Measurements from ENCODE around the gene TRMT1. TPM values are rescaled to one million over a fixed set of nuclear protein-coding genes. Genes with fewer than 3 reads are reported as not detected.

The TRMT1 gene
- polyA plus RNA-seq, 3 donors: 14.5 to 94.7 (median 14.5) TPM

DNA sequence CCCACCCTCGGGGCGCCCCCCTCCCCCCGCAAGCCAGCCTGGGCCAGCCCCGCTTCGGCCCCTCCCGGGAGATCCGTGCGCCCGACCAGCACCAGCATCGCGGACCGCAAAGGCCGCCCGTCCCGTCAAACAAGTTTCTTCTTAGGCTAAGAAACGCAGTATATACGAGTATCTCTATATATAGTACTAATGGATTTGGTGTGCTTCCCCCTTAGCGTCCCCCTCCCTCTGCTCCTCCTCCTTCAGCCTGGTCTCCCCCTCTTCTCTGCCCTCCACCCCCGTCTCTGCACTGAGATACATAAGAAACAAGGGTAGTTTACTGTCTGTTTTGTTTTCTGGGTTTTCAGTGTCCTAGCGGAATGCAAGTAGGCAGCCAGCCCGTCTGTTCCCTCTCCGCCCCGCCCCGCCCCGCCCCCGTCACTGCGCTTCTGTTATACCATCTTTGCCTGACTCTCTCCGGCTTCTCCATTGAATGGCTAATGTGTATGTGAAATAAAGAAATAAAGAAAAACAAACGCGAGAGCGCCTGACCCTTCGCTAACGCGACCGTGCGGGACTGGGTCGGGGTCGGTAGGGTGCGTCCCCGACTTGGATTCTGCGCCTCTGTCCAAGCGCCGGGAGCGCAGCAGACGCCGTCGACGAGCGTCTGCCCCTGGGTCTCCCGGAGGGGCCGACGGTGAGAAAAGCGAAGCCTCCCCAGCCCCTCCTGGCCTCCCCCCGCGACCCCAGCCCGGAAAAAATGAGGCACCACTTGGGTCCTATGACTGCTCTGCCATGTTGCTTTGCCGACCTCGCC lies 18.1 kb downstream of the TRMT1 start:
- Histone ChIP-seq H3K36me3 (replicated peaks in 1 of 2; ENCODE audit: control insufficient read depth in 1 of 2, insufficient read depth in 2 of 2, low read length in 2 of 2) (peaks cover 3 to 11% of the 10 kb centered on the region in 2 donors), H4K20me1 (ENCODE audit: insufficient read depth, low read length) (peaks cover 27% of the 10 kb centered on the region), H3K9ac (ENCODE audit: insufficient read depth, low read length, poor library complexity, severe bottlenecking) (peak overlapping the region; percentile 86), H3K4me2 (replicated peaks; ENCODE audit: extremely low read depth, low read length, poor library complexity, severe bottlenecking) (peak overlapping the region; percentile 100), H3K27ac (ENCODE audit: low read depth in 1 of 2, low read length in 2 of 2) (peak overlapping the region; percentile 90 to 98), H3K4me3 (replicated peaks in 1 of 3; ENCODE audit: low read depth in 2 of 3, low read length in 3 of 3) (peak overlapping the region; percentile 61 to 84 (median 78)), H3K27me3 (ENCODE audit: control insufficient read depth in 2 of 2, insufficient read depth in 2 of 2, low read length in 2 of 2) (no peaks in the 10 kb centered on the region), H3K4me1 (ENCODE audit: control insufficient read depth in 1 of 2, insufficient read depth in 2 of 2, low read length in 2 of 2) (peaks cover 67 to 88% of the 10 kb centered on the region in 2 donors), H2AFZ (ENCODE audit: insufficient read depth, low read depth, low read length, poor library complexity, severe bottlenecking) (peak overlapping the region; percentile 61), H3K79me2 (ENCODE audit: insufficient read depth, low read length) (peaks cover 63% of the 10 kb centered on the region), H3K9me3 (replicated peaks in 1 of 2; ENCODE audit: control insufficient read depth in 1 of 2, insufficient read depth in 1 of 2, low read length in 2 of 2) (no peaks in the 10 kb centered on the region)
- intact Hi-C loops (cut with micrococcal nuclease): loop anchor here in 1 of 2 donors (10.0 kb wide), 1 partner anchor 304 kb away; the partner anchor contains the start of gene JUNB
- peak; percentile 58 to 63 (median 60) for DNase-seq
- H3K27ac Mint-ChIP-seq: peak overlapping the region; percentile 93 to 97 (median 95)
- H3K9me3 Mint-ChIP-seq: no peaks in the 10 kb centered on the region
- peaks cover 0 to 1% (median 1%) of the 10 kb centered on the region in 3 donors for H3K27me3 Mint-ChIP-seq (ENCODE audit: low read depth in 3 of 3)
- H3K36me3 Mint-ChIP-seq: peaks cover 7 to 9% of the 10 kb centered on the region in 2 donors
- peak overlapping the region; percentile 87 to 95 for H3K4me3 Mint-ChIP-seq
- WGBS (ENCODE audit: insufficient coverage): under 1% methylated on average over 29 of the region's 58 CpGs
- TF ChIP-seq, protein P1, sequence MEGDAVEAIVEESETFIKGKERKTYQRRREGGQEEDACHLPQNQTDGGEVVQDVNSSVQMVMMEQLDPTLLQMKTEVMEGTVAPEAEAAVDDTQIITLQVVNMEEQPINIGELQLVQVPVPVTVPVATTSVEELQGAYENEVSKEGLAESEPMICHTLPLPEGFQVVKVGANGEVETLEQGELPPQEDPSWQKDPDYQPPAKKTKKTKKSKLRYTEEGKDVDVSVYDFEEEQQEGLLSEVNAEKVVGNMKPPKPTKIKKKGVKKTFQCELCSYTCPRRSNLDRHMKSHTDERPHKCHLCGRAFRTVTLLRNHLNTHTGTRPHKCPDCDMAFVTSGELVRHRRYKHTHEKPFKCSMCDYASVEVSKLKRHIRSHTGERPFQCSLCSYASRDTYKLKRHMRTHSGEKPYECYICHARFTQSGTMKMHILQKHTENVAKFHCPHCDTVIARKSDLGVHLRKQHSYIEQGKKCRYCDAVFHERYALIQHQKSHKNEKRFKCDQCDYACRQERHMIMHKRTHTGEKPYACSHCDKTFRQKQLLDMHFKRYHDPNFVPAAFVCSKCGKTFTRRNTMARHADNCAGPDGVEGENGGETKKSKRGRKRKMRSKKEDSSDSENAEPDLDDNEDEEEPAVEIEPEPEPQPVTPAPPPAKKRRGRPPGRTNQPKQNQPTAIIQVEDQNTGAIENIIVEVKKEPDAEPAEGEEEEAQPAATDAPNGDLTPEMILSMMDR (IDR thresholded peaks at IDR 0.05): no peak
- peaks cover 54% of the 10 kb centered on the region for H3K4me1 Mint-ChIP-seq

DNA sequence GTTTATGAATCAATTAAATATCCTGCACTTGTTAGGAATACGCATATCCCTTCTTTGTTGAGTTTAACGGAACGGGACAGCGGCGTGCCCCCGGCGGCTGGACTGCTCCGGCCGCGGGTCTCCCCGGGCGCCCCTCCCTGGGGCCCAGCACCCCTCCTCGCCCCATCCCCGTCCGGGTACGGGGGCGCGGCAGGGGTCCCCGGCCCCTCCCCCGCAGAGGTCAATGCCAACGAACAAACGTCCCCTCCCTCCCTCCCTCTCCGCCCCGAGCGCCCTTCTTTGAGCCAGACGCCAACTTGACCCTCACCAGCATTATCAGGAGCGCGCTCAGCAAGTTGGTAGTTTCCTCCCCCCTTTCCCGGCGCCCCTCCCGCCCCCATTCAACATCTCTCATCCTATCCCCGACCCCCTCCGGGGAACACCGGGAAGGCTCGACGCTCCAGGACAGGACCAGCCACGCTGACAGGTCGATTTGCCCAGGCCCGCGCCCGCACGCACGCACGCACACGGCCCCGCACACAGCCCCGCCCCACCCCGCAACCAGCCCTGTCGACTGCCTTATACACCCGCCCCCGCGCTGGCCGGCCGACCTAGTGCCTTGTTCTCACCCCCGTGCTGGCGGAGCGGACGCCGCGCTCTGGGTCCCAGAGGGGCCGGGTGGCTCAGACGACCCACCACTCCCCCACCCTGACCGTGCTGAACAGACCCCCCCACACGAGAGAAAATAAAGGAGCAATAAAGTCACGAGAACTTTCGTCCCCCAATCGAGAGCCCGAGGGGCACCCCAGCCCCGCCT lies 18.9 kb downstream of the TRMT1 start:
- peaks cover 62 to 80% of the 10 kb centered on the region in 2 donors for H3K4me1 ChIP-seq (ENCODE audit: control insufficient read depth in 1 of 2, insufficient read depth in 2 of 2, low read length in 2 of 2)
- Mint-ChIP-seq H3K9me3 (no peaks in the 10 kb centered on the region), H3K36me3 (peaks cover 7 to 9% of the 10 kb centered on the region in 2 donors), H3K4me1 (peaks cover 49% of the 10 kb centered on the region), H3K27me3 (ENCODE audit: low read depth in 3 of 3) (peaks cover 0 to 1% (median 1%) of the 10 kb centered on the region in 3 donors), H3K4me3 (peak overlapping the region; percentile 87 to 95), H3K27ac (peak overlapping the region; percentile 87 to 98 (median 94))
- H2AFZ ChIP-seq (ENCODE audit: insufficient read depth, low read depth, low read length, poor library complexity, severe bottlenecking): no peak overlapping the region
- H3K36me3 ChIP-seq (replicated peaks in 1 of 2; ENCODE audit: control insufficient read depth in 1 of 2, insufficient read depth in 2 of 2, low read length in 2 of 2): peaks cover 3 to 11% of the 10 kb centered on the region in 2 donors
- H3K4me3 ChIP-seq (replicated peaks in 1 of 3; ENCODE audit: low read depth in 2 of 3, low read length in 3 of 3): peak overlapping the region; percentile 61 to 84 (median 78)
- H3K4me2 ChIP-seq (replicated peaks; ENCODE audit: extremely low read depth, low read length, poor library complexity, severe bottlenecking): peak overlapping the region; percentile 100
- DNase-seq: peak in 2 of 3 donors; percentile 53 to 71
- TF ChIP-seq, protein P1 (IDR thresholded peaks at IDR 0.05): no peak
- peak overlapping the region; percentile 86 for H3K9ac ChIP-seq (ENCODE audit: insufficient read depth, low read length, poor library complexity, severe bottlenecking)
- H3K27ac ChIP-seq (ENCODE audit: low read depth in 1 of 2, low read length in 2 of 2): peak overlapping the region; percentile 90 to 98
- intact Hi-C loops (cut with micrococcal nuclease): loop anchor here in 1 of 2 donors (10.0 kb wide), 1 partner anchor 303 kb away; the partner anchor contains the start of gene JUNB
- 0% methylated on average over 26 of the region's 69 CpGs for WGBS (ENCODE audit: insufficient coverage)
- no peaks in the 10 kb centered on the region for H3K9me3 ChIP-seq (replicated peaks in 1 of 2; ENCODE audit: control insufficient read depth in 1 of 2, insufficient read depth in 1 of 2, low read length in 2 of 2)
- H3K79me2 ChIP-seq (ENCODE audit: insufficient read depth, low read length): peaks cover 61% of the 10 kb centered on the region
- peaks cover 27% of the 10 kb centered on the region for H4K20me1 ChIP-seq (ENCODE audit: insufficient read depth, low read length)
- no peaks in the 10 kb centered on the region for H3K27me3 ChIP-seq (ENCODE audit: control insufficient read depth in 2 of 2, insufficient read depth in 2 of 2, low read length in 2 of 2)

Data from CD14-positive monocyte (primary cell).